Heart left ventricle (tissue), 16 donors: ENCODE data around the gene CTLA4. TPM values are rescaled to one million over a fixed set of nuclear protein-coding genes. Genes with fewer than 3 reads are reported as not detected.

Experiments used
- ATAC-seq, 4 donors: fragments of 200-7000 bp; cut with Tn5 transposase; one replicate each; pipeline ENCODE4 v1.9.1; 2020 to 2022; ENCODE audit warnings: moderate library complexity in 4 of 4, mild to moderate bottlenecking in 3 of 4, moderate number of reproducible peaks in 1 of 4
- DNase-seq, 5 donors: peaks; one replicate each; pipeline ENCODE4 v3.0.0-alpha.2; 2020
- H3K27ac ChIP-seq, 12 donors: fragments of 200-600 bp; sonication (generic) in 4 of 12; one replicate each; pipeline versions ENCODE4 v1.5.0 to v1.8.0; 2016 to 2022; ENCODE audit warnings: mild to moderate bottlenecking in 2 of 12
- H3K27me3 ChIP-seq, 9 donors: fragments of 200-600 bp; sonication (generic) in 2 of 9; one replicate each; pipeline versions ENCODE4 v1.5.1 to v1.8.0; 2016 to 2022; ENCODE audit warnings: mild to moderate bottlenecking in 3 of 9
- H3K36me3 ChIP-seq, 9 donors: fragments of 200-600 bp; sonication (generic) in 2 of 9; one replicate each; pipeline versions ENCODE4 v1.5.0 to v1.8.0; 2018 to 2022; ENCODE audit warnings: mild to moderate bottlenecking in 2 of 9
- H3K4me1 ChIP-seq, 12 donors: fragments of 200-600 bp; sonication (generic) in 4 of 12; one replicate each; pipeline versions ENCODE4 v1.5.0 to v1.8.0; 2016 to 2022; ENCODE audit warnings: mild to moderate bottlenecking in 3 of 12
- H3K4me3 ChIP-seq, 12 donors: fragments of 200-600 bp; sonication (generic) in 4 of 12; one replicate each; pipeline versions ENCODE4 v1.5.0 to v1.8.0; 2017 to 2022; ENCODE audit warnings: mild to moderate bottlenecking in 9 of 12, moderate library complexity in 4 of 12
- H3K9me3 ChIP-seq, 12 donors: fragments of 200-600 bp; sonication (generic) in 4 of 12; one replicate each; pipeline versions ENCODE4 v1.5.0 to v1.8.0; 2016 to 2022; ENCODE audit warnings: mild to moderate bottlenecking in 1 of 12
- CTCF ChIP-seq, 12 donors: fragments of 200-600 bp; sonication (generic) in 4 of 12; IDR thresholded peaks; one replicate each; pipeline versions ENCODE4 v1.5.0 to v1.8.0; 2018 to 2022; ENCODE audit warnings: antibody characterized with exemption in 12 of 12, mild to moderate bottlenecking in 5 of 12
- POLR2A ChIP-seq, 2 donors: fragments of 450-650 bp; IDR thresholded peaks; one replicate each; pipeline ENCODE4 v1.6.1; 2017; ENCODE audit warnings: antibody characterized with exemption in 2 of 2, mild to moderate bottlenecking in 2 of 2, moderate library complexity in 2 of 2
- WGBS, 4 donors: extraction: QIAGEN DNeasy Blood & Tissue Kit in 2 of 4; methylation state at CpG; one replicate each; pipeline versions ENCODE4 v1.1.5 to v1.1.7; 2013 to 2018; 5-methylcytosine and 5-hydroxymethylcytosine counted together
- intact Hi-C, 10 donors: fragments of 100-400 bp; cut with DNase I; formaldehyde crosslinking; loops; one replicate each; pipeline versions ENCODE4 v1.11.1 to v1.14.2; 2022
- polyA plus RNA-seq, 2 donors: library from polyadenylated mRNA; stranded (reverse); fragments of 200-250 nt; gene quantifications; one replicate each; pipeline ENCODE4 v1.2.3, GENCODE V29; 2013
- total RNA-seq, 9 donors: library from RNA; depleted of rRNA in 2 of 9; stranded (reverse); fragments of >200 nt in 2 of 9; fragmentation: NEBNext Ultra II Directional in 3 of 9; extraction: Animal tissue kit (Norgen Biotek cat#: 25700) in 3 of 9; gene quantifications; one replicate each; pipeline versions ENCODE4 v1.1.0 to v1.2.4, GENCODE V29; 2016 to 2023
- donor health status: ischemic (EF 13 %, LVEDD 7.1; RV severe dilation, severe dysfunction).
- donor health status: healthy with polysubstance abuse.
- donor health status: DM: no; HTN: yes; CAD: no.
- donor health status: DM: no; HTN: no; CAD: no.
- donor health status: ischemic (EF 25% LVEDD 6.9; RV normal size, moderate dysfunction).
- donor health status: ischemic (EF 25% LVEDD 5.7; RV mildly dilated, moderate dysfunction).
- donor health status: healthy.
- donor health status: DM: yes; HTN: yes; CAD: no.
- donor health status: ischemic (EF 35%, LVEDD 5.7; RV mildly dilated, moderate dysfunction).
- donor health status: nonischemic (EF 11% LVEDD 7.7; RV severe dilation, severe dysfunction).
- donor health status: DM: yes; HTN: yes; CAD: no.
- donor health status: PGD.
- donor health status: ischemic (EF 29% LVEDD 5.4; RV normal size, mild dysfunction).
- donor health status: nonischemic (EF 23%, LVEDD 6.1; RV moderate dilation, normal function).

CTLA4 gene
- total and polyA plus RNA-seq, 11 donors, result 0.27 to 1.3 (median 0.39) TPM; not detected in 7

- 84 to 91% (median 88%) methylated on average over 5 of the region's 5 CpGs for WGBS, 4 donors
Measured at GRCh38 chr2:203840655-203841205, 26.8 kb upstream of the CTLA4 start.

GRCh38 chr2:203841654-203842053, 25.9 kb upstream of the CTLA4 start:
- Histone ChIP-seq H3K36me3 (no peaks in the 10 kb centered on the region), H3K27me3 (no peaks in the 10 kb centered on the region), H3K4me3 (no peak overlapping the region), H3K4me1 (peaks cover 0 to 4% (median 0%) of the 10 kb centered on the region in 12 donors), H3K9me3 (no peaks in the 10 kb centered on the region), H3K27ac (no peak overlapping the region)
- DNase-seq (no peak), ATAC-seq (no peak)
- TF ChIP-seq CTCF (IDR thresholded peaks at IDR 0.05) (no peak), POLR2A (IDR thresholded peaks at IDR 0.05) (no peak)
- intact Hi-C loops, result no loop called here
- 95 to 97% (median 96%) methylated on average over 5 of the region's 5 CpGs for WGBS, 4 donors

More at GRCh38 chr2:203840655-203841205, 26.8 kb upstream of the CTLA4 start:
- no peaks in the 10 kb centered on the region for H3K36me3 ChIP-seq
- intact Hi-C loops, result no loop called here
- ATAC-seq, result no peak
- TF ChIP-seq CTCF (IDR thresholded peaks at IDR 0.05) (no peak), POLR2A (IDR thresholded peaks at IDR 0.05) (no peak)
- DNase-seq, result no peak
- no peak overlapping the region for H3K27ac ChIP-seq
- H3K4me3 ChIP-seq, result no peak overlapping the region
- no peaks in the 10 kb centered on the region for H3K27me3 ChIP-seq
- H3K9me3 ChIP-seq, result no peaks in the 10 kb centered on the region
- no peaks in the 10 kb centered on the region for H3K4me1 ChIP-seq

GRCh38 chr2:203842373-203842772, 25.2 kb upstream of the CTLA4 start:
- Histone ChIP-seq H3K9me3 (no peaks in the 10 kb centered on the region), H3K27me3 (no peaks in the 10 kb centered on the region), H3K4me1 (peaks cover 0 to 9% (median 0%) of the 10 kb centered on the region in 12 donors), H3K4me3 (no peak overlapping the region), H3K27ac (no peak overlapping the region), H3K36me3 (no peaks in the 10 kb centered on the region)
- intact Hi-C loops, result no loop called here
- TF ChIP-seq CTCF (IDR thresholded peaks at IDR 0.05) (no peak), POLR2A (IDR thresholded peaks at IDR 0.05) (no peak)
- DNase-seq, result no peak
- no peak for ATAC-seq
- 74 to 85% (median 79%) methylated on average over 5 of the region's 5 CpGs for WGBS, 4 donors

- H3K27me3 ChIP-seq, result no peaks in the 10 kb centered on the region
- H3K27ac ChIP-seq, result peak overlapping the region in 5 of 12 donors; percentile 20 to 54 (median 33)
- peak in 4 of 5 donors; percentile 21 to 45 (median 34) for DNase-seq
- H3K4me1 ChIP-seq, result peaks cover 0 to 9% (median 0%) of the 10 kb centered on the region in 12 donors
- no peaks in the 10 kb centered on the region for H3K9me3 ChIP-seq
- no peaks in the 10 kb centered on the region for H3K36me3 ChIP-seq
- 50 to 75% (median 67%) methylated on average over 8 of the region's 8 CpGs for WGBS, 4 donors
- intact Hi-C loops, result no loop called here
- TF ChIP-seq CTCF (IDR thresholded peaks at IDR 0.05), result no peak
- no peak for TF ChIP-seq POLR2A (IDR thresholded peaks at IDR 0.05)
- peak; percentile 57 to 88 (median 78) for ATAC-seq
- no peak overlapping the region for H3K4me3 ChIP-seq
Measured at GRCh38 chr2:203846490-203847105, 21.0 kb upstream of the CTLA4 start.
